NCI-H1694 treated with DMSO at 0.1 percent for 48 hours (cell line): ENCODE data around the gene BNIP5.
"Not testable (repeated sequence)": the region's sequence is repeated elsewhere in the genome, so short reads cannot be mapped to it uniquely, and the experiment has no call there.

Source experiments
- DNase-seq: peaks from one replicate; lab custom pipeline; 2025; lab: John Stamatoyannopoulos, UW

The BNIP5 gene

GRCh38 chr6:36364669-36365479 is 28.2 kb upstream of the BNIP5 start:
- DNase-seq = no peak

GRCh38 chr6:36364061-36364635 is 27.5 kb upstream of the BNIP5 start:
- DNase-seq = not testable (repeated sequence)

- not testable (repeated sequence) for DNase-seq
These were observed 26.7 kb upstream of the BNIP5 start for GRCh38 chr6:36363371-36363752.

- DNase-seq = no peak
These were observed 26.1 kb upstream of the BNIP5 start for GRCh38 chr6:36362551-36363370.

- DNase-seq = no peak
These were observed 24.4 kb upstream of the BNIP5 start for GRCh38 chr6:36361071-36361470.

GRCh38 chr6:36360241-36361054 is 23.8 kb upstream of the BNIP5 start:
- peak; percentile 63 for DNase-seq

GRCh38 chr6:36358226-36358915 is 21.7 kb upstream of the BNIP5 start:
- no peak for DNase-seq

GRCh38 chr6:36357872-36358225 is 21.2 kb upstream of the BNIP5 start:
- no peak for DNase-seq

GRCh38 chr6:36355819-36356218 is 19.1 kb upstream of the BNIP5 start:
- DNase-seq = no peak

- no peak for DNase-seq
These were observed 16.8 kb upstream of the BNIP5 start for GRCh38 chr6:36353411-36353915.

- DNase-seq = no peak
These were observed 15.9 kb upstream of the BNIP5 start for GRCh38 chr6:36352477-36353157.

GRCh38 chr6:36350681-36351571 is 14.2 kb upstream of the BNIP5 start:
- DNase-seq = no peak

GRCh38 chr6:36350082-36350481 is 13.4 kb upstream of the BNIP5 start:
- no peak for DNase-seq

GRCh38 chr6:36349240-36349639 is 12.6 kb upstream of the BNIP5 start:
- DNase-seq = no peak

- no peak for DNase-seq
These were observed 10.9 kb upstream of the BNIP5 start for GRCh38 chr6:36347621-36348020.

GRCh38 chr6:36346486-36347273 is 10.0 kb upstream of the BNIP5 start:
- no peak for DNase-seq

GRCh38 chr6:36345681-36346466 is 9.2 kb upstream of the BNIP5 start:
- no peak for DNase-seq

- DNase-seq = no peak
These were observed 6.5 kb upstream of the BNIP5 start for GRCh38 chr6:36343109-36343680.
